MCF 10A (cell line): Measurements from ENCODE around the gene ABCC5. TPM values are rescaled to one million over a fixed set of nuclear protein-coding genes. Genes with fewer than 3 reads are reported as not detected.

Experiments
- BruUV-seq: library from RNA; stranded (reverse); fragments of 400-500 nt; replicated peaks from 2 replicates; lab custom pipeline; 2021; lab: Mats Ljungman, UMichigan
- CTCF ChIA-PET: fragments of 300-600 bp; sonication (Branson Sonifier 250); formaldehyde crosslinking; extraction: SDS; loops from one replicate; lab custom pipeline; 2021; ENCODE audit warnings: antibody characterized with exemption, inconsistent platforms; lab: Yijun Ruan, JAX
- POLR2A ChIA-PET: fragments of 300-600, 350-650 bp; sonication (Branson Sonifier 250); formaldehyde crosslinking; extraction: SDS; loops from one replicate; lab custom pipeline; 2020; ENCODE audit warnings: antibody characterized with exemption, inconsistent platforms; lab: Yijun Ruan, JAX
- DNase-seq: peaks from one replicate; pipeline ENCODE4 v3.0.0-alpha.2; 2018; ENCODE audit not compliant: unreplicated experiment
- H3K27ac Mint-ChIP-seq: one replicate; pipeline ENCODE4 v1.8.0; 2022; ENCODE audit warnings: mild to moderate bottlenecking, low read depth, mixed read lengths; ENCODE audit not compliant: unreplicated experiment
- H3K27me3 Mint-ChIP-seq: one replicate; pipeline ENCODE4 v1.8.0; 2022; ENCODE audit warnings: mixed read lengths; ENCODE audit not compliant: insufficient read depth, unreplicated experiment
- H3K36me3 Mint-ChIP-seq: one replicate; pipeline ENCODE4 v1.8.0; 2022; ENCODE audit warnings: mild to moderate bottlenecking, moderate library complexity, mixed read lengths; ENCODE audit not compliant: insufficient read depth, unreplicated experiment
- H3K4me1 Mint-ChIP-seq: one replicate; pipeline ENCODE4 v1.8.0; 2022; ENCODE audit warnings: mixed read lengths; ENCODE audit not compliant: insufficient read depth, unreplicated experiment
- H3K4me3 Mint-ChIP-seq: one replicate; pipeline ENCODE4 v1.8.0; 2022; ENCODE audit warnings: mild to moderate bottlenecking, moderate library complexity, mixed read lengths; ENCODE audit not compliant: unreplicated experiment
- H3K9me3 Mint-ChIP-seq: one replicate; pipeline ENCODE4 v1.8.0; 2022; ENCODE audit warnings: mixed read lengths; ENCODE audit not compliant: unreplicated experiment
- intact Hi-C: fragments of 100-400 bp; cut with micrococcal nuclease; formaldehyde crosslinking; loops from 2 replicates; pipeline ENCODE4 v1.14.1; 2022
- total RNA-seq: library from RNA; stranded (reverse); gene quantifications from 2 replicates; pipeline ENCODE4 v1.2.3, GENCODE V29; 2022
- TF ChIP-seq, protein P1 (sequence below): fragments of 200-600 bp; IDR thresholded peaks from one replicate; pipeline ENCODE4 v1.8.0; 2022; ENCODE audit warnings: antibody characterized with exemption, mild to moderate bottlenecking; ENCODE audit not compliant: unreplicated experiment

The ABCC5 gene
- total RNA-seq, 1 experiment from 2014 or later: 16.5 TPM

DNA sequence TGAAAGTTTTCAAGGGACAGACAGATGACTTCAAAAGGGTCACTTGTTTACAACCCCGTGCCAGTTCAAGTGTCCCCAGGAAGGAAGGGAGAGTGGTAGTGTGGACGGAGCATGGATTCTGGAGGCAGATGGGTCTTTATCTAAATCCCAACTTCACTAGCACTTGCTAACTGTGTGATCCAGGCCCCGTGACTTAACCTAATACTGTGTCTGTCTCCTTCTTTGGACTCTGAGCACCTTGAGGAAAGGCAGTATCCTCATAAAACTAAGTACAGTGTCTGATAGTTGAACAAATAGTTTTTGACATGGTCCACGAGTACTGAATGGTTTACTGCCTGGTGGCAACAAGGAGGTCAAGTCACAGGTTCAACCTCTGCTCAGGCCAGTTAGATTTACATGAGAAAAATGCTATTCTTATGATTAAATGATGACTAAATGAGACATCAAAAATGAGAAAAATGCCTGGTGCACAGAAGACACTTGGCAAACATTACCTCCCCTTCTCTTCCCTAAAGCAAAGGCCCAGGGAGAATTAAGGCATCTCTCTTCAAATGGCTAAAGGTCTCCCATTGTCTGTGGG, 48.9 kb downstream of the ABCC5 start:
- BruUV-seq: no TSS peak
- no peak for DNase-seq
- Mint-ChIP-seq H3K36me3 (peaks cover 26% of the 10 kb centered on the region), H3K27me3 (no peaks in the 10 kb centered on the region), H3K4me1 (no peaks in the 10 kb centered on the region), H3K4me3 (no peak overlapping the region), H3K9me3 (no peaks in the 10 kb centered on the region), H3K27ac (no peak overlapping the region)
- TF ChIP-seq, protein P1, sequence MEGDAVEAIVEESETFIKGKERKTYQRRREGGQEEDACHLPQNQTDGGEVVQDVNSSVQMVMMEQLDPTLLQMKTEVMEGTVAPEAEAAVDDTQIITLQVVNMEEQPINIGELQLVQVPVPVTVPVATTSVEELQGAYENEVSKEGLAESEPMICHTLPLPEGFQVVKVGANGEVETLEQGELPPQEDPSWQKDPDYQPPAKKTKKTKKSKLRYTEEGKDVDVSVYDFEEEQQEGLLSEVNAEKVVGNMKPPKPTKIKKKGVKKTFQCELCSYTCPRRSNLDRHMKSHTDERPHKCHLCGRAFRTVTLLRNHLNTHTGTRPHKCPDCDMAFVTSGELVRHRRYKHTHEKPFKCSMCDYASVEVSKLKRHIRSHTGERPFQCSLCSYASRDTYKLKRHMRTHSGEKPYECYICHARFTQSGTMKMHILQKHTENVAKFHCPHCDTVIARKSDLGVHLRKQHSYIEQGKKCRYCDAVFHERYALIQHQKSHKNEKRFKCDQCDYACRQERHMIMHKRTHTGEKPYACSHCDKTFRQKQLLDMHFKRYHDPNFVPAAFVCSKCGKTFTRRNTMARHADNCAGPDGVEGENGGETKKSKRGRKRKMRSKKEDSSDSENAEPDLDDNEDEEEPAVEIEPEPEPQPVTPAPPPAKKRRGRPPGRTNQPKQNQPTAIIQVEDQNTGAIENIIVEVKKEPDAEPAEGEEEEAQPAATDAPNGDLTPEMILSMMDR: no peak
- ChIA-PET CTCF (no interaction called here), POLR2A (no interaction called here)
- intact Hi-C loops: no loop called here

DNA sequence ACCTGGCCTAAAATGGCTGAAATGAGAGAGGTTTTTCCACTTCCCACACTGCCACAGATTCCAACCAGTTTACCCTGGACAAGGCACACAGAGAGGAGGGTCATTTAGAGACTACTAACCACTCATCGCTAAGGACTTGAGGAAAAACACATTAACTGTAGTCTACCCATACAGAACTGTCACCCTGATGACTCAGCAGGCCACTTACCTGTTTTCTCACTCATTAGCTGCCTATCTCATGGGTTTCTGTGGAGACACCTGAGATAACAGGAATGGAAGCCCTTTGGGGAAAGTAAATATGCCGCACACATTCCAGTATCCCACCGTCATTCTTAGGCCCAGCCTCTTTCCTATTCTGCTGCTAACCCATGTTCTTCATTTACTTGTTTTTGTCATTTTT, 50.0 kb downstream of the ABCC5 start:
- Mint-ChIP-seq H3K9me3 (no peaks in the 10 kb centered on the region), H3K27me3 (no peaks in the 10 kb centered on the region), H3K27ac (no peak overlapping the region), H3K4me1 (no peaks in the 10 kb centered on the region), H3K36me3 (peaks cover 26% of the 10 kb centered on the region), H3K4me3 (no peak overlapping the region)
- no TSS peak for BruUV-seq
- TF ChIP-seq, protein P1: no peak
- intact Hi-C loops: no loop called here
- CTCF ChIA-PET: no interaction called here
- DNase-seq: no peak
- POLR2A ChIA-PET: no interaction called here

DNA sequence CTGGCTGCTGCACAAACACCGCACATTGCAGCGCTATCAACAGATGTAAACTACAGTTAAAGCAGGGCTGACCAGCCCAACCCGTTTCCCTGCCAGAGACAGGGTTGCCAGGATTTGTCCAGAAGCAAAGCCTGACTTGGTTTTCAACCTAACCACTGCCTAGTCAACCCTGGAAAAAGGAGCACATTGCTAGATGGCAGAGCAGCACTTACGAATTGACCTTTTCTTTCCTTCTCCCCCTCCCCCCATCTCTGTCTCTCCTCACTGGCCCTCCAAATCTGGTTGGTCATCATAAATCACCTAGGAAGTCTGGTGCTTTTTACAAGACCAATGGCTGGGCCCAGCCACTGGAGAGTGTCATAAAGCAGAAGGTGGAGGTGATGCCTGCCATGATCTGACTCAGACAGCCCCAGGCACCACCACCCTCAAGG, 51.3 kb downstream of the ABCC5 start:
- DNase-seq: no peak
- TF ChIP-seq, protein P1: no peak
- H3K36me3 Mint-ChIP-seq: peaks cover 26% of the 10 kb centered on the region
- no peaks in the 10 kb centered on the region for H3K4me1 Mint-ChIP-seq
- no peak overlapping the region for H3K4me3 Mint-ChIP-seq
- intact Hi-C loops: no loop called here
- no peak overlapping the region for H3K27ac Mint-ChIP-seq
- ChIA-PET CTCF (no interaction called here), POLR2A (interaction anchor here (1.2 kb wide), 1 partner anchor 25 kb away, joined by 3 read pairs; no protein-coding TSS in a partner anchor)
- no peaks in the 10 kb centered on the region for H3K27me3 Mint-ChIP-seq
- BruUV-seq: no TSS peak
- H3K9me3 Mint-ChIP-seq: no peaks in the 10 kb centered on the region

DNA sequence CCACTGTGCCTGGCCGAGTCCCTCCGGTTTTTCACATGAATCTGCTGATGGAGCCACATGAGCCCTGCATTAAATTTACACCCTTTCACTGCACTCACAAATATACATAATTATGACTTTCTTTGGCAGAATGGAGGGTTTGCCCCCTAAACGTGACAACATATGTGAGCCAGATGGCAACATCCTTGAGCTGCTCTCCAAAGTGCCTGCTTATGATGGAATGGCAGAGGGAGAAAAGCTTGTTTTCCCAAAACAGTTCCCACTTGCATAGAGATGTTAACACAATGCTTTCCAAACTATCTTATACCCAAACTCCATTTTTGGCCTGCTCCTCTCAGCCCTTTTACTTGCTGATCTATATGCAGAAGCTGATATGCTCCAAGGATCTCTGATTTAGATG, 54.9 kb downstream of the ABCC5 start:
- no peaks in the 10 kb centered on the region for H3K27me3 Mint-ChIP-seq
- BruUV-seq: no TSS peak
- DNase-seq: no peak
- no peaks in the 10 kb centered on the region for H3K9me3 Mint-ChIP-seq
- intact Hi-C loops: no loop called here
- ChIA-PET CTCF (no interaction called here), POLR2A (no interaction called here)
- H3K27ac Mint-ChIP-seq: no peak overlapping the region
- H3K4me3 Mint-ChIP-seq: no peak overlapping the region
- H3K4me1 Mint-ChIP-seq: peaks cover 9% of the 10 kb centered on the region
- TF ChIP-seq, protein P1: no peak
- peaks cover 31% of the 10 kb centered on the region for H3K36me3 Mint-ChIP-seq
